Erythroblast (primary cell): ENCODE measurements around the gene ACAD8.

ENCODE experiments used
- GATA1 ChIP-seq: IDR thresholded peaks from 2 replicates; pipeline ENCODE4 v1.6.1; 2011; ENCODE audit warnings: low read depth, mild to moderate bottlenecking, control low read depth, low read length, moderate library complexity
- POLR2A ChIP-seq: IDR thresholded peaks from 2 replicates; pipeline ENCODE4 v1.6.1; 2011; ENCODE audit warnings: mild to moderate bottlenecking, low read length

GRCh38 chr11:134260983-134261382 is 7.6 kb downstream of the ACAD8 start:
- TF ChIP-seq POLR2A (no peak), GATA1 (no peak)
